ENCODE data around the gene ULBP2. TPM values are rescaled to one million over a fixed set of nuclear protein-coding genes. Genes with fewer than 3 reads are reported as not detected.

Gene ULBP2
- total RNA-seq, 1 experiment from 2014 or later = 4.2 TPM

DNA sequence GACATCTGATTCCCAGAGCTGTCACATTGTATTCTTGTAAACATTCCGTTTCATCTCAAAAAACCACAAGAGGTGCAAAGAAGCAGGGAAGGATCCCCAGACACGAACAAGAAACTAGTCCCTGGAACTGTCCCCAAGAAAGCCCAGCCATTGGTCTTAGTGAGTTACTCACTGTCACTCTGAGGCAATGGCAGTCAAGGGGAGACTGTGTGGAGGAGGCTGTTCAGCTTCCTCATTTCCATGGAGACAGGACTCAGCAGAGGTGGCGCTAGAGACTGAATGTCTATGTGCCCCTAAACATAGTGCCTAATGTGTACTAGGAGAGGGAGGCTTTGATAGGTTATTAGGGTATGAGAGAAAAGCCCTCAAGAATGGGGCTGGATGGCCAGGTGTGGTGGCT, 33.0 kb downstream of the ULBP2 start:
- ChIA-PET CTCF (no interaction called here), POLR2A (ENCODE audit: low non-redundant PET) (no interaction called here)
- Histone ChIP-seq H3K27me3 (replicated peaks; ENCODE audit: insufficient read depth, low read depth, low read length, poor library complexity) (peaks cover 52% of the 10 kb centered on the region), H3K4me1 (ENCODE audit: insufficient read depth, low read length, poor library complexity, severe bottlenecking) (no peaks in the 10 kb centered on the region), H3K4me3 (ENCODE audit: low read depth, low read length, poor library complexity, severe bottlenecking) (no peak overlapping the region), H3K36me3 (ENCODE audit: insufficient read depth, low read length, poor library complexity, severe bottlenecking) (no peaks in the 10 kb centered on the region), H3K27ac (ENCODE audit: low read depth, low read length, poor library complexity, severe bottlenecking) (no peak overlapping the region), H3K9me3 (ENCODE audit: low read depth, low read length, poor library complexity, severe bottlenecking) (no peaks in the 10 kb centered on the region)
- DNase-seq (ENCODE audit: low spot score) = no peak
- BruUV-seq (replicated peaks) = no TSS peak
- TF ChIP-seq, protein P1, sequence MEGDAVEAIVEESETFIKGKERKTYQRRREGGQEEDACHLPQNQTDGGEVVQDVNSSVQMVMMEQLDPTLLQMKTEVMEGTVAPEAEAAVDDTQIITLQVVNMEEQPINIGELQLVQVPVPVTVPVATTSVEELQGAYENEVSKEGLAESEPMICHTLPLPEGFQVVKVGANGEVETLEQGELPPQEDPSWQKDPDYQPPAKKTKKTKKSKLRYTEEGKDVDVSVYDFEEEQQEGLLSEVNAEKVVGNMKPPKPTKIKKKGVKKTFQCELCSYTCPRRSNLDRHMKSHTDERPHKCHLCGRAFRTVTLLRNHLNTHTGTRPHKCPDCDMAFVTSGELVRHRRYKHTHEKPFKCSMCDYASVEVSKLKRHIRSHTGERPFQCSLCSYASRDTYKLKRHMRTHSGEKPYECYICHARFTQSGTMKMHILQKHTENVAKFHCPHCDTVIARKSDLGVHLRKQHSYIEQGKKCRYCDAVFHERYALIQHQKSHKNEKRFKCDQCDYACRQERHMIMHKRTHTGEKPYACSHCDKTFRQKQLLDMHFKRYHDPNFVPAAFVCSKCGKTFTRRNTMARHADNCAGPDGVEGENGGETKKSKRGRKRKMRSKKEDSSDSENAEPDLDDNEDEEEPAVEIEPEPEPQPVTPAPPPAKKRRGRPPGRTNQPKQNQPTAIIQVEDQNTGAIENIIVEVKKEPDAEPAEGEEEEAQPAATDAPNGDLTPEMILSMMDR (conservative IDR thresholded peaks at IDR 0.05; ENCODE audit: low read depth, low read length) = no peak
- no peak for TF ChIP-seq EZH2 (IDR thresholded peaks at IDR 0.05; ENCODE audit: borderline replicate concordance, low read depth, low read length, poor library complexity, severe bottlenecking)
- intact Hi-C loops (cut with micrococcal nuclease; ENCODE audit: unreplicated experiment) = no loop called here

DNA sequence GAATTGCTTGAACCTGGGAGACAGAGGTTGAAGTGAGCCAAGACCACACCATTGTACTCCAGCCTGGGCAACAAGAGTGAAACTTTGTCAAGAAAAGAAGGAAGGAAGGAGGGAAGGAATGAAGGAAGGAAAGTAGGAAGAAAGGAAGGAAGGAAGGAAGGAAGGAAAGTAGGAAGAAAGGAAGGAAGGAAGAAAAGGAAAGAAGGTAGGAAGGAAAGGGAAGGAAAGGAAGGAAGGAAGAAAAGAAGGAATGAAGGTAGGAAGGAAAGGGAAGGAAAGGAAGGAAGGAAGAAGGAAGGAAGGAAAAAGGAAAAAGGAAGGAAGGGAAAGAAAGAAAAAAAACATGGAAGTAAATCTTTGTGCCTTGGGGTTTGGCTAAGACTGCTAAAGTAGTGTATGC, 33.6 kb downstream of the ULBP2 start:
- Histone ChIP-seq H3K27me3 (replicated peaks; ENCODE audit: insufficient read depth, low read depth, low read length, poor library complexity) (peaks cover 55% of the 10 kb centered on the region), H3K36me3 (ENCODE audit: insufficient read depth, low read length, poor library complexity, severe bottlenecking) (no peaks in the 10 kb centered on the region), H3K27ac (ENCODE audit: low read depth, low read length, poor library complexity, severe bottlenecking) (no peak overlapping the region), H3K4me1 (ENCODE audit: insufficient read depth, low read length, poor library complexity, severe bottlenecking) (no peaks in the 10 kb centered on the region), H3K4me3 (ENCODE audit: low read depth, low read length, poor library complexity, severe bottlenecking) (no peak overlapping the region), H3K9me3 (ENCODE audit: low read depth, low read length, poor library complexity, severe bottlenecking) (no peaks in the 10 kb centered on the region)
- intact Hi-C loops (cut with micrococcal nuclease; ENCODE audit: unreplicated experiment) = no loop called here
- TF ChIP-seq EZH2 (IDR thresholded peaks at IDR 0.05; ENCODE audit: borderline replicate concordance, low read depth, low read length, poor library complexity, severe bottlenecking) = no peak
- BruUV-seq (replicated peaks) = no TSS peak
- ChIA-PET CTCF (no interaction called here), POLR2A (ENCODE audit: low non-redundant PET) (no interaction called here)
- DNase-seq (ENCODE audit: low spot score) = no peak

DNA sequence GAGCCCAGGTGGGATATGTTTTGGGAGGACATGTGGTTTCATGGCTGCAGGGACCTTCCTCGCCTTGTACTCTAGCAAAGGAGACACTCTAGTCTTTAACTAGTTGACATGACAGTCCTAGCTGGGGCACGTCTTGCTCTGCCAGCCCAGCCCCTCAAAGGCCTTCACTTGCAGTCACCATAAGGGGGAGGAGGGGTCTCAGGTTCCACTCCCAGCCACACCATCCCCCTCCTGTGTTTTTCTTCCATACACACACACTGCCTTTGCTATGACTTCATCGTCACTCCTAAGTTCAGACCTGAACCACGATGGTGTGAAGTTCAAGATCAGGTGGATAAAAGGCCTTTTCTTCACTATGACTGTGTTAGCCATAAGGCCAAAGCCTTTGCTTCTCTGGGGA, 35.4 kb downstream of the ULBP2 start:
- BruUV-seq (replicated peaks) = no TSS peak
- Histone ChIP-seq H3K27ac (ENCODE audit: low read depth, low read length, poor library complexity, severe bottlenecking) (no peak overlapping the region), H3K36me3 (ENCODE audit: insufficient read depth, low read length, poor library complexity, severe bottlenecking) (no peaks in the 10 kb centered on the region), H3K9me3 (ENCODE audit: low read depth, low read length, poor library complexity, severe bottlenecking) (no peaks in the 10 kb centered on the region), H3K4me3 (ENCODE audit: low read depth, low read length, poor library complexity, severe bottlenecking) (no peak overlapping the region), H3K27me3 (replicated peaks; ENCODE audit: insufficient read depth, low read depth, low read length, poor library complexity) (peaks cover 69% of the 10 kb centered on the region), H3K4me1 (ENCODE audit: insufficient read depth, low read length, poor library complexity, severe bottlenecking) (no peaks in the 10 kb centered on the region)
- intact Hi-C loops (cut with micrococcal nuclease; ENCODE audit: unreplicated experiment) = no loop called here
- TF ChIP-seq EZH2 (IDR thresholded peaks at IDR 0.05; ENCODE audit: borderline replicate concordance, low read depth, low read length, poor library complexity, severe bottlenecking) = no peak
- TF ChIP-seq, protein P1 (conservative IDR thresholded peaks at IDR 0.05; ENCODE audit: low read depth, low read length) = no peak
- ChIA-PET POLR2A (ENCODE audit: low non-redundant PET) (no interaction called here), CTCF (no interaction called here)
- no peak for DNase-seq (ENCODE audit: low spot score)

DNA sequence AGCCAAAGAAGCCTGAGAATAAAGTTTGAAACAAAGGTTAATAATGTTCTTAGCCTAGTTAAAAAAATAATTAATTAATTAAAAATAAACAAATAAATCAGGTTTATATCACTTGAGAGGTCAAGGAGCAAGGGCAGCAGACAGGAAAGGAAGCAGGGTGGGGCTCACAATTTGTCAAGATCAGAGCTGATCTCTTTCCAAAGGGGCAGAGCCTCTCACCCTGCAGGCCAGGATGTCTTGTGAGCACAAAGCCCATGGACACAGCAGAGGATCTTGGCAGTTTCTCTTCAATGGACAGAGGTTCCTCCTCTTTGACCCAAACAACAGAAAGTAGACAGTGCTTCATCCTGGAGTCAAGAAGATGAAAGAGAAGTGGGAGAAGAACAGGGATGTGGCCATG, 36.8 kb downstream of the ULBP2 start:
- CTCF ChIA-PET = interaction anchor here (0.6 kb wide), 1 partner anchor 103 kb away, joined by 9 read pairs; no protein-coding TSS in a partner anchor
- DNase-seq (ENCODE audit: low spot score) = no peak
- intact Hi-C loops (cut with micrococcal nuclease; ENCODE audit: unreplicated experiment) = no loop called here
- Histone ChIP-seq H3K27ac (ENCODE audit: low read depth, low read length, poor library complexity, severe bottlenecking) (no peak overlapping the region), H3K36me3 (ENCODE audit: insufficient read depth, low read length, poor library complexity, severe bottlenecking) (no peaks in the 10 kb centered on the region), H3K9me3 (ENCODE audit: low read depth, low read length, poor library complexity, severe bottlenecking) (no peaks in the 10 kb centered on the region), H3K4me1 (ENCODE audit: insufficient read depth, low read length, poor library complexity, severe bottlenecking) (no peaks in the 10 kb centered on the region), H3K4me3 (ENCODE audit: low read depth, low read length, poor library complexity, severe bottlenecking) (no peak overlapping the region), H3K27me3 (replicated peaks; ENCODE audit: insufficient read depth, low read depth, low read length, poor library complexity) (peaks cover 83% of the 10 kb centered on the region)
- BruUV-seq (replicated peaks) = no TSS peak
- POLR2A ChIA-PET (ENCODE audit: low non-redundant PET) = no interaction called here
- no peak for TF ChIP-seq EZH2 (IDR thresholded peaks at IDR 0.05; ENCODE audit: borderline replicate concordance, low read depth, low read length, poor library complexity, severe bottlenecking)
